GM18520 (cell line): ENCODE results near the gene NFIA.

Experiments used
- ATAC-seq: cut with Tn5 transposase; IDR thresholded peaks from one replicate; pipeline ENCODE4 v1.9.1; 2021; ENCODE audit not compliant: unreplicated experiment

NFIA gene

GRCh38 chr1:61143821-61144424 lies 61.6 kb downstream of the NFIA start:
- ATAC-seq = no peak

- no peak for ATAC-seq
These were observed 66.9 kb downstream of the NFIA start for GRCh38 chr1:61149010-61149860.

GRCh38 chr1:61151565-61151964 lies 69.2 kb downstream of the NFIA start:
- ATAC-seq = no peak

- no peak for ATAC-seq
These were observed 69.7 kb downstream of the NFIA start for GRCh38 chr1:61152066-61152465.

- no peak for ATAC-seq
These were observed 70.2 kb downstream of the NFIA start for GRCh38 chr1:61152469-61153105.

GRCh38 chr1:61156576-61157467 lies 74.5 kb downstream of the NFIA start:
- ATAC-seq = no peak

- no peak for ATAC-seq
These were observed 75.2 kb downstream of the NFIA start for GRCh38 chr1:61157468-61157987.

GRCh38 chr1:61158591-61158990 lies 76.2 kb downstream of the NFIA start:
- ATAC-seq = no peak

GRCh38 chr1:61160526-61160925 lies 78.2 kb downstream of the NFIA start:
- no peak for ATAC-seq

- no peak for ATAC-seq
These were observed 80.3 kb downstream of the NFIA start for GRCh38 chr1:61162520-61163258.

GRCh38 chr1:61163355-61163754 lies 81.0 kb downstream of the NFIA start:
- ATAC-seq = no peak

- no peak for ATAC-seq
These were observed 83.0 kb downstream of the NFIA start for GRCh38 chr1:61165402-61165801.

- ATAC-seq = no peak
These were observed 84.9 kb downstream of the NFIA start for GRCh38 chr1:61167309-61167708.

GRCh38 chr1:61169045-61169444 lies 86.7 kb downstream of the NFIA start:
- ATAC-seq = no peak

- no peak for ATAC-seq
These were observed 87.3 kb downstream of the NFIA start for GRCh38 chr1:61169634-61170033.

- ATAC-seq = no peak
These were observed 88.2 kb downstream of the NFIA start for GRCh38 chr1:61170328-61171238.

- no peak for ATAC-seq
These were observed 89.0 kb downstream of the NFIA start for GRCh38 chr1:61171346-61171745.

- no peak for ATAC-seq
These were observed 89.6 kb downstream of the NFIA start for GRCh38 chr1:61171974-61172373.

GRCh38 chr1:61173118-61173517 lies 90.8 kb downstream of the NFIA start:
- no peak for ATAC-seq
